Measurements from ENCODE around the gene RMDN2. TPM values are rescaled to one million over a fixed set of nuclear protein-coding genes. Genes with fewer than 3 reads are reported as not detected.

Gene RMDN2
- total and polyA plus RNA-seq, 8 donors: 1.8 to 21.9 (median 2.7) TPM

Other genes starting within 250 kb of the RMDN2 start
- gene CYP1B1, start 150.9 kb downstream of the RMDN2 start, total RNA-seq: 100 to 1,000 TPM in 2 of 5 donors, 10 to 100 TPM in 2, 1 to 10 TPM in 1; 7.5 to 141 (median 42.7) TPM
- gene CYP1B1, start 150.9 kb downstream of the RMDN2 start, polyA plus RNA-seq: 10 to 100 TPM; 13.7 to 27.3 (median 19.9) TPM